GM12878 (cell line): ENCODE data around the gene FAM81B. TPM values are rescaled to one million over a fixed set of nuclear protein-coding genes. Genes with fewer than 3 reads are reported as not detected.

Experiments
- ATAC-seq: fragments of 200-7000 bp; cut with Tn5 transposase; 3 replicates; pipeline ENCODE4 v1.9.1; 2020; ENCODE audit warnings: mild to moderate bottlenecking, moderate library complexity
- BruUV-seq: library from RNA; stranded (reverse); fragments of 400-500 nt; replicated peaks from 2 replicates; lab custom pipeline; 2021; lab: Mats Ljungman, UMichigan
- CTCF ChIA-PET: fragments of 300-600 bp; sonication (Branson Sonifier 250); formaldehyde crosslinking; extraction: SDS; loops from one replicate; lab custom pipeline; 2021; ENCODE audit warnings: inconsistent platforms; lab: Yijun Ruan, JAX
- POLR2A ChIA-PET: fragments of 350-600 bp; formaldehyde crosslinking; extraction: SDS; loops from one replicate; lab custom pipeline; 2021; ENCODE audit warnings: inconsistent platforms; lab: Charles Lee
- RAD21 ChIA-PET: fragments of 300-600 bp; sonication (Branson Sonifier 250); formaldehyde crosslinking; loops from one replicate; lab custom pipeline; 2023; ENCODE audit warnings: antibody characterized with exemption; ENCODE audit not compliant: unreplicated experiment; lab: Charles Lee
- SMC1A ChIA-PET: fragments of 300-600 bp; sonication (Branson Sonifier 250); formaldehyde crosslinking; loops from one replicate; lab custom pipeline; 2023; ENCODE audit not compliant: unreplicated experiment, uncharacterized antibody; lab: Charles Lee
- DNase-seq: peaks from one replicate; pipeline ENCODE4 v3.0.0-alpha.2; 2011; ENCODE audit warnings: low read depth, low spot score
- FAIRE-seq: peaks from 3 replicates; lab custom pipeline; 2011; peaks lifted over from hg19 to GRCh38; lab: Jason Lieb, UNC
- H2AFZ ChIP-seq: 2 replicates; pipeline ENCODE4 v1.6.0; 2011; ENCODE audit warnings: low read depth, low read length, control low read depth; ENCODE audit not compliant: control insufficient read depth
- H3K27ac ChIP-seq: 2 replicates; pipeline ENCODE4 v1.5.1; 2011; ENCODE audit warnings: control low read depth; ENCODE audit not compliant: control insufficient read depth, insufficient read depth
- H3K27me3 ChIP-seq, 2 experiments: replicated peaks in 1 of 2; 2 replicates each; pipeline versions ENCODE4 v1.6.0 to v1.6.1; 2011; ENCODE audit warnings: low read length in 1 of 2; ENCODE audit not compliant: control insufficient read depth in 2 of 2, insufficient read depth in 2 of 2
- H3K36me3 ChIP-seq, 2 experiments: 2 replicates each; pipeline ENCODE4 v1.5.1; 2011; ENCODE audit warnings: low read length in 1 of 2; ENCODE audit not compliant: control insufficient read depth in 2 of 2, insufficient read depth in 2 of 2
- H3K4me1 ChIP-seq: 2 replicates; pipeline ENCODE4 v1.6.1; 2011; ENCODE audit warnings: mild to moderate bottlenecking, low read length, moderate library complexity, mixed read lengths; ENCODE audit not compliant: control insufficient read depth, insufficient read depth
- H3K4me2 ChIP-seq: 2 replicates; pipeline ENCODE4 v1.6.0; 2011; ENCODE audit warnings: control low read depth; ENCODE audit not compliant: control insufficient read depth, insufficient read depth
- H3K4me3 ChIP-seq: fragments of 200-600 bp; sonication (generic); 2 replicates; pipeline ENCODE4 v1.5.1; 2016
- H3K79me2 ChIP-seq: 2 replicates; pipeline ENCODE4 v1.6.0; 2011; ENCODE audit warnings: low read length; ENCODE audit not compliant: control insufficient read depth, insufficient read depth
- H3K9ac ChIP-seq: 2 replicates; pipeline ENCODE4 v1.8.0; 2011; ENCODE audit warnings: low read length, control low read depth, mixed read lengths; ENCODE audit not compliant: control insufficient read depth, insufficient read depth
- H3K9me3 ChIP-seq: replicated peaks from 3 replicates; pipeline ENCODE4 v1.5.1; 2011; ENCODE audit warnings: mild to moderate bottlenecking, low read length; ENCODE audit not compliant: control insufficient read depth, insufficient read depth
- H4K20me1 ChIP-seq: 2 replicates; pipeline ENCODE4 v1.6.0; 2011; ENCODE audit not compliant: control insufficient read depth, insufficient read depth
- E2F8 ChIP-seq: fragments of 450-650 bp; IDR thresholded peaks from 2 replicates; pipeline ENCODE4 v1.6.1; 2018; ENCODE audit warnings: mild to moderate bottlenecking, low read depth, moderate library complexity; ENCODE audit not compliant: partially characterized antibody
- EED ChIP-seq: sonication (generic); IDR thresholded peaks from 2 replicates; pipeline ENCODE4 v1.6.1; 2016; ENCODE audit warnings: antibody characterized with exemption, low read depth
- HCFC1 ChIP-seq: fragments of 150-350 bp; IDR thresholded peaks from 2 replicates; pipeline ENCODE4 v1.6.1; 2014; ENCODE audit warnings: low read length
- KAT2A ChIP-seq: conservative IDR thresholded peaks from 2 replicates; pipeline ENCODE4 v1.6.1; 2011; ENCODE audit warnings: low read depth, low read length; ENCODE audit not compliant: control insufficient read depth
- POU2F2 ChIP-seq: IDR thresholded peaks from 3 replicates; pipeline ENCODE4 v1.6.1; 2011; ENCODE audit warnings: low read depth, mild to moderate bottlenecking, low read length, borderline replicate concordance
- RB1 ChIP-seq: fragments of 450-650 bp; formaldehyde crosslinking; IDR thresholded peaks from 2 replicates; pipeline ENCODE4 v1.6.1; 2017; ENCODE audit warnings: mild to moderate bottlenecking, borderline replicate concordance
- RCOR1 ChIP-seq: conservative IDR thresholded peaks from 2 replicates; pipeline ENCODE4 v1.6.1; 2012; ENCODE audit warnings: low read depth, low read length, improper control_type of control experiment
- SMARCA5 ChIP-seq: fragments of 450-650 bp; IDR thresholded peaks from 2 replicates; pipeline ENCODE4 v1.6.1; 2017; ENCODE audit warnings: mild to moderate bottlenecking
- STAT1 ChIP-seq: fragments of 450-650 bp; conservative IDR thresholded peaks from 2 replicates; pipeline ENCODE4 v1.6.1; 2014; ENCODE audit warnings: antibody characterized with exemption, mild to moderate bottlenecking
- TCF7 ChIP-seq: IDR thresholded peaks from 2 replicates; pipeline ENCODE4 v1.6.1; 2014; ENCODE audit warnings: antibody characterized with exemption, borderline replicate concordance
- YY1 ChIP-seq: IDR thresholded peaks from 2 replicates; pipeline ENCODE4 v1.6.1; 2011; ENCODE audit warnings: low read depth, mild to moderate bottlenecking, low read length
- WGBS: methylation state at CpG from one replicate; pipeline ENCODE4 v1.1.6; 2016; ENCODE audit warnings: low lambda C conversion rate; ENCODE audit not compliant: insufficient replicate concordance, insufficient coverage; ENCODE audit errors: missing lambda C conversion rate; 5-methylcytosine and 5-hydroxymethylcytosine counted together
- in situ Hi-C: fragments of 300-500 bp; cut with MboI; formaldehyde crosslinking; loops from 9 replicates; pipeline ENCODE4 v1.14.3; 2018; ENCODE audit warnings: mixed read lengths
- intact Hi-C: fragments of 100-400 bp; cut with micrococcal nuclease; formaldehyde crosslinking; loops from one replicate; pipeline ENCODE4 v1.14.2; 2022; ENCODE audit not compliant: unreplicated experiment
- polyA plus RNA-seq, 11 experiments: library from polyadenylated mRNA; depleted of rRNA in 4 of 11; unstranded in 6 of 11; stranded (reverse) in 5 of 11; fragments of >200 nt; fragmentation: Nextera tagmentation in 4 of 11; fragmentation: Illumina TruSeq in 1 of 11; extraction: Ambion mirVana in 4 of 11; extraction: Trizol in 1 of 11; gene quantifications; 1 replicate in 1 of 11; 2 replicates in 10 of 11; pipeline versions ENCODE4 v1.2.1 to v1.2.3, GENCODE V29; 2011 to 2016; ENCODE audit warnings: inconsistent platforms in 2 of 11, missing spikeins in 2 of 11, low read depth in 1 of 11
- total RNA-seq, 4 experiments: library from RNA; depleted of rRNA in 3 of 4; stranded (reverse); fragments of >200 nt in 3 of 4; fragmentation: Illumina TruSeq in 1 of 4; extraction: Trizol in 1 of 4; gene quantifications; 2 replicates each; pipeline versions ENCODE4 v1.2.1 to v1.2.3, GENCODE V29; 2013 to 2021
- TF ChIP-seq, protein P1 (sequence below): fragments of 150-350 bp; IDR thresholded peaks from 2 replicates; pipeline ENCODE4 v1.6.1; 2014; ENCODE audit warnings: mild to moderate bottlenecking, low read depth, low read length
- TF ChIP-seq, protein P2 (sequence below): IDR thresholded peaks from 2 replicates; pipeline ENCODE4 v1.6.1; 2011; ENCODE audit warnings: low read depth, low read length, improper control_type of control experiment, borderline replicate concordance
- TF ChIP-seq, protein P3 (sequence below): fragments of 450-650 bp; IDR thresholded peaks from 2 replicates; pipeline ENCODE4 v1.6.1; 2017; ENCODE audit warnings: mild to moderate bottlenecking, low read depth, inconsistent platforms; ENCODE audit not compliant: poor library complexity, severe bottlenecking
- TF ChIP-seq, protein P4 (sequence below): fragments of 450-650 bp; IDR thresholded peaks from 2 replicates; pipeline ENCODE4 v1.6.1; 2014; ENCODE audit warnings: mild to moderate bottlenecking
- TF ChIP-seq, protein P5 (sequence below): IDR thresholded peaks from 2 replicates; pipeline ENCODE4 v1.6.1; 2011; ENCODE audit warnings: low read depth, mild to moderate bottlenecking, low read length, moderate library complexity, borderline replicate concordance; ENCODE audit errors: extremely low read depth

FAM81B gene
- total and polyA plus RNA-seq, 10 of the 15 experiments (the other 5 are each of a cell fraction or from before 2014, with no cell fraction given): not detected

- FAIRE-seq: no peak
- in situ Hi-C loops (no loop called here), intact Hi-C loops (no loop called here)
- ChIA-PET POLR2A (no interaction called here), CTCF (interaction anchor here (0.7 kb wide), 1 partner anchor 682 kb away, joined by 3 read pairs; no protein-coding TSS in a partner anchor), SMC1A (no interaction called here), RAD21 (no interaction called here)
- Histone ChIP-seq H3K4me2 (no peak overlapping the region), H3K27ac (no peak overlapping the region), H3K36me3 (no peaks in the 10 kb centered on the region), H4K20me1 (no peaks in the 10 kb centered on the region), H2AFZ (no peak overlapping the region), H3K79me2 (no peaks in the 10 kb centered on the region), H3K9ac (no peak overlapping the region), H3K4me1 (no peaks in the 10 kb centered on the region), H3K9me3 (no peaks in the 10 kb centered on the region), H3K4me3 (no peak overlapping the region), H3K27me3 (no peaks in the 10 kb centered on the region; a peak in 1 of 4 replicates)
- 28% methylated on average over 4 of the region's 4 CpGs for whole genome bisulfite sequencing
- no peak for DNase-seq
- no peak for ATAC-seq
- no TSS peak for BruUV-seq
- TF ChIP-seq YY1 (no peak), SMARCA5 (no peak), KAT2A (no peak), RCOR1 (no peak), RB1 (no peak), TCF7 (no peak), EED (no peak), POU2F2 (no peak), E2F8 (no peak), STAT1 (no peak), HCFC1 (no peak)
- TF ChIP-seq, protein P1, sequence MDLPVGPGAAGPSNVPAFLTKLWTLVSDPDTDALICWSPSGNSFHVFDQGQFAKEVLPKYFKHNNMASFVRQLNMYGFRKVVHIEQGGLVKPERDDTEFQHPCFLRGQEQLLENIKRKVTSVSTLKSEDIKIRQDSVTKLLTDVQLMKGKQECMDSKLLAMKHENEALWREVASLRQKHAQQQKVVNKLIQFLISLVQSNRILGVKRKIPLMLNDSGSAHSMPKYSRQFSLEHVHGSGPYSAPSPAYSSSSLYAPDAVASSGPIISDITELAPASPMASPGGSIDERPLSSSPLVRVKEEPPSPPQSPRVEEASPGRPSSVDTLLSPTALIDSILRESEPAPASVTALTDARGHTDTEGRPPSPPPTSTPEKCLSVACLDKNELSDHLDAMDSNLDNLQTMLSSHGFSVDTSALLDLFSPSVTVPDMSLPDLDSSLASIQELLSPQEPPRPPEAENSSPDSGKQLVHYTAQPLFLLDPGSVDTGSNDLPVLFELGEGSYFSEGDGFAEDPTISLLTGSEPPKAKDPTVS: no peak
- TF ChIP-seq, protein P2, sequence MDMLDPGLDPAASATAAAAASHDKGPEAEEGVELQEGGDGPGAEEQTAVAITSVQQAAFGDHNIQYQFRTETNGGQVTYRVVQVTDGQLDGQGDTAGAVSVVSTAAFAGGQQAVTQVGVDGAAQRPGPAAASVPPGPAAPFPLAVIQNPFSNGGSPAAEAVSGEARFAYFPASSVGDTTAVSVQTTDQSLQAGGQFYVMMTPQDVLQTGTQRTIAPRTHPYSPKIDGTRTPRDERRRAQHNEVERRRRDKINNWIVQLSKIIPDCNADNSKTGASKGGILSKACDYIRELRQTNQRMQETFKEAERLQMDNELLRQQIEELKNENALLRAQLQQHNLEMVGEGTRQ: no peak
- TF ChIP-seq, protein P3, sequence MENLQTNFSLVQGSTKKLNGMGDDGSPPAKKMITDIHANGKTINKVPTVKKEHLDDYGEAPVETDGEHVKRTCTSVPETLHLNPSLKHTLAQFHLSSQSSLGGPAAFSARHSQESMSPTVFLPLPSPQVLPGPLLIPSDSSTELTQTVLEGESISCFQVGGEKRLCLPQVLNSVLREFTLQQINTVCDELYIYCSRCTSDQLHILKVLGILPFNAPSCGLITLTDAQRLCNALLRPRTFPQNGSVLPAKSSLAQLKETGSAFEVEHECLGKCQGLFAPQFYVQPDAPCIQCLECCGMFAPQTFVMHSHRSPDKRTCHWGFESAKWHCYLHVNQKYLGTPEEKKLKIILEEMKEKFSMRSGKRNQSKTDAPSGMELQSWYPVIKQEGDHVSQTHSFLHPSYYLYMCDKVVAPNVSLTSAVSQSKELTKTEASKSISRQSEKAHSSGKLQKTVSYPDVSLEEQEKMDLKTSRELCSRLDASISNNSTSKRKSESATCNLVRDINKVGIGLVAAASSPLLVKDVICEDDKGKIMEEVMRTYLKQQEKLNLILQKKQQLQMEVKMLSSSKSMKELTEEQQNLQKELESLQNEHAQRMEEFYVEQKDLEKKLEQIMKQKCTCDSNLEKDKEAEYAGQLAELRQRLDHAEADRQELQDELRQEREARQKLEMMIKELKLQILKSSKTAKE: no peak
- TF ChIP-seq, protein P4, sequence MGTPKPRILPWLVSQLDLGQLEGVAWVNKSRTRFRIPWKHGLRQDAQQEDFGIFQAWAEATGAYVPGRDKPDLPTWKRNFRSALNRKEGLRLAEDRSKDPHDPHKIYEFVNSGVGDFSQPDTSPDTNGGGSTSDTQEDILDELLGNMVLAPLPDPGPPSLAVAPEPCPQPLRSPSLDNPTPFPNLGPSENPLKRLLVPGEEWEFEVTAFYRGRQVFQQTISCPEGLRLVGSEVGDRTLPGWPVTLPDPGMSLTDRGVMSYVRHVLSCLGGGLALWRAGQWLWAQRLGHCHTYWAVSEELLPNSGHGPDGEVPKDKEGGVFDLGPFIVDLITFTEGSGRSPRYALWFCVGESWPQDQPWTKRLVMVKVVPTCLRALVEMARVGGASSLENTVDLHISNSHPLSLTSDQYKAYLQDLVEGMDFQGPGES: no peak
- TF ChIP-seq, protein P5, sequence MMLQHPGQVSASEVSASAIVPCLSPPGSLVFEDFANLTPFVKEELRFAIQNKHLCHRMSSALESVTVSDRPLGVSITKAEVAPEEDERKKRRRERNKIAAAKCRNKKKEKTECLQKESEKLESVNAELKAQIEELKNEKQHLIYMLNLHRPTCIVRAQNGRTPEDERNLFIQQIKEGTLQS: no peak
Observed at GRCh38 chr5:95375591-95375990, 15.6 kb upstream of the FAM81B start.
